HepG2 (cell line): ENCODE measurements around the gene CNKSR3. TPM values are rescaled to one million over a fixed set of nuclear protein-coding genes. Genes with fewer than 3 reads are reported as not detected.

ENCODE experiments used
- ATAC-seq: fragments of 200-7000 bp; cut with Tn5 transposase; 3 replicates; pipeline ENCODE4 v1.9.1; 2020; ENCODE audit warnings: mild to moderate bottlenecking, moderate library complexity
- BruUV-seq: library from RNA; stranded (reverse); fragments of 400-500 nt; replicated peaks from 2 replicates; lab custom pipeline; 2021; lab: Mats Ljungman, UMichigan
- CTCF ChIA-PET: fragments of 300-600 bp; formaldehyde crosslinking; extraction: SDS; loops from one replicate; lab custom pipeline; 2021; ENCODE audit warnings: low total read pairs, inconsistent platforms, low intra/inter-chr PET ratio; lab: Yijun Ruan, JAX
- POLR2A ChIA-PET: fragments of 350-600 bp; sonication (Branson Sonifier 250); formaldehyde crosslinking; loops from one replicate; lab custom pipeline; 2020; ENCODE audit warnings: antibody characterized with exemption, inconsistent platforms; lab: Yijun Ruan, JAX
- DNase-seq: peaks from one replicate; pipeline ENCODE4 v3.0.0-alpha.2; 2015; ENCODE audit warnings: low spot score
- FAIRE-seq: peaks from 3 replicates; lab custom pipeline; 2011; peaks lifted over from hg19 to GRCh38; lab: Jason Lieb, UNC
- H2AFZ ChIP-seq: one replicate; pipeline ENCODE4 v1.6.1; 2011; ENCODE audit warnings: low read length, inconsistent platforms
- H3K27ac ChIP-seq: fragments of 300-600 bp; 3 replicates; pipeline ENCODE4 v1.8.0; 2011; ENCODE audit warnings: mixed run types, mild to moderate bottlenecking, mixed read lengths, low read length, inconsistent platforms; ENCODE audit not compliant: insufficient read depth; ENCODE audit errors: extremely low read length
- H3K27me3 ChIP-seq, 2 experiments: fragments of 200-600 bp in 1 of 2; 2 replicates in 1 of 2; 3 replicates in 1 of 2; pipeline versions ENCODE4 v1.6.0 to v1.8.0; 2011; ENCODE audit warnings: low read length in 2 of 2, mild to moderate bottlenecking in 2 of 2, moderate library complexity in 2 of 2, inconsistent platforms in 1 of 2; ENCODE audit not compliant: insufficient read depth in 2 of 2, control insufficient read depth in 1 of 2
- H3K36me3 ChIP-seq, 2 experiments: fragments of 200-600 bp in 1 of 2; replicated peaks in 1 of 2; 2 replicates in 1 of 2; 3 replicates in 1 of 2; pipeline versions ENCODE4 v1.5.1 to v1.8.0; 2011; ENCODE audit warnings: low read length in 2 of 2, inconsistent platforms in 1 of 2; ENCODE audit not compliant: insufficient read depth in 2 of 2, control insufficient read depth in 1 of 2
- H3K4me1 ChIP-seq: 2 replicates; pipeline ENCODE4 v1.5.1; 2012; ENCODE audit warnings: low read length, inconsistent platforms; ENCODE audit not compliant: insufficient read depth
- H3K4me2 ChIP-seq: 2 replicates; pipeline ENCODE4 v1.6.0; 2011; ENCODE audit warnings: low read depth, low read length, inconsistent platforms
- H3K4me3 ChIP-seq, 3 experiments: fragments of 200-600 bp in 1 of 3; sonication (generic), shearing (Covaris generic) in 1 of 3; replicated peaks in 1 of 3; 2 replicates each; pipeline ENCODE4 v1.5.1; 2011 to 2016; ENCODE audit warnings: low read length in 3 of 3, inconsistent platforms in 2 of 3, low read depth in 2 of 3, mild to moderate bottlenecking in 2 of 3, control low read depth in 1 of 3, mixed read lengths in 1 of 3; ENCODE audit not compliant: insufficient read depth in 1 of 3
- H3K79me2 ChIP-seq: one replicate; pipeline ENCODE4 v1.6.1; 2011; ENCODE audit warnings: low read length, inconsistent platforms; ENCODE audit not compliant: insufficient read depth
- H3K9ac ChIP-seq: 2 replicates; pipeline ENCODE4 v1.6.0; 2011; ENCODE audit warnings: mild to moderate bottlenecking, low read depth, low read length, inconsistent platforms; ENCODE audit not compliant: insufficient read depth
- H3K9me3 ChIP-seq: 2 replicates; pipeline ENCODE4 v1.5.1; 2012; ENCODE audit warnings: mild to moderate bottlenecking, low read length
- H4K20me1 ChIP-seq: 2 replicates; pipeline ENCODE4 v1.6.0; 2011; ENCODE audit warnings: inconsistent platforms, mild to moderate bottlenecking, low read length, moderate library complexity; ENCODE audit not compliant: insufficient read depth
- BRCA1 ChIP-seq: sonication (generic); formaldehyde crosslinking; IDR thresholded peaks from 2 replicates; pipeline ENCODE4 v1.4.0; 2020; ENCODE audit warnings: missing genetic modification reagents
- CAMTA2 ChIP-seq: sonication (generic); formaldehyde crosslinking; IDR thresholded peaks from 2 replicates; pipeline ENCODE4 v1.4.0; 2020; ENCODE audit warnings: mild to moderate bottlenecking, missing genetic modification reagents, borderline replicate concordance
- CENPBD1 ChIP-seq: sonication (generic); formaldehyde crosslinking; IDR thresholded peaks from 2 replicates; pipeline ENCODE4 v1.8.0; 2022; ENCODE audit warnings: missing genetic modification reagents, low read depth, mild to moderate bottlenecking, borderline replicate concordance
- HIVEP1 ChIP-seq: sonication (generic); formaldehyde crosslinking; IDR thresholded peaks from 2 replicates; pipeline ENCODE4 v1.4.0; 2020; ENCODE audit warnings: mild to moderate bottlenecking, missing genetic modification reagents
- MAFF ChIP-seq: IDR thresholded peaks from 2 replicates; pipeline ENCODE4 v1.6.1; 2011; ENCODE audit warnings: low read depth, low read length, improper control_type of control experiment
- MAFK ChIP-seq, 2 experiments: IDR thresholded peaks in 1 of 2; conservative IDR thresholded peaks in 1 of 2; 2 replicates each; pipeline ENCODE4 v1.6.1; 2011; ENCODE audit warnings: improper control_type of control experiment in 2 of 2, low read length in 2 of 2
- MEIS2 ChIP-seq: sonication (generic); formaldehyde crosslinking; IDR thresholded peaks from 2 replicates; pipeline ENCODE4 v1.9.0; 2021; ENCODE audit warnings: mild to moderate bottlenecking, missing genetic modification reagents
- MTF1 ChIP-seq: sonication (generic); formaldehyde crosslinking; IDR thresholded peaks from 2 replicates; pipeline ENCODE4 v1.5.0; 2020; ENCODE audit warnings: missing genetic modification reagents
- ZNF234 ChIP-seq: sonication (generic); formaldehyde crosslinking; conservative IDR thresholded peaks from 2 replicates; pipeline ENCODE4 v1.5.1; 2020; ENCODE audit warnings: mild to moderate bottlenecking, missing genetic modification reagents
- ZNF460 ChIP-seq: sonication (generic); formaldehyde crosslinking; IDR thresholded peaks from 2 replicates; pipeline ENCODE4 v1.5.1; 2020; ENCODE audit warnings: missing genetic modification reagents, mild to moderate bottlenecking, borderline replicate concordance
- ZNF660 ChIP-seq: sonication (generic); formaldehyde crosslinking; IDR thresholded peaks from 2 replicates; pipeline ENCODE4 v1.5.1; 2020; ENCODE audit warnings: mild to moderate bottlenecking, low read depth, missing genetic modification reagents, borderline replicate concordance
- ZNF766 ChIP-seq: sonication (generic); formaldehyde crosslinking; IDR thresholded peaks from 2 replicates; pipeline ENCODE4 v1.5.0; 2020; ENCODE audit warnings: missing genetic modification reagents, borderline replicate concordance
- WGBS: methylation state at CpG from one replicate; pipeline ENCODE4 v1.1.6; 2017; ENCODE audit warnings: low lambda C conversion rate; 5-methylcytosine and 5-hydroxymethylcytosine counted together
- in situ Hi-C: cut with HindIII; loops from 2 replicates; pipeline ENCODE4 v1.10.0; 2017; ENCODE audit warnings: low pct_unique_long_range_greater_than_20kb; ENCODE audit not compliant: extremely low pct_ligation_motif_present
- intact Hi-C: fragments of 100-400 bp; cut with micrococcal nuclease; formaldehyde crosslinking; loops from one replicate; pipeline ENCODE4 v1.10.0; 2022; ENCODE audit not compliant: unreplicated experiment
- polyA plus RNA-seq, 8 experiments: library from polyadenylated mRNA; depleted of rRNA in 3 of 8; stranded (reverse) in 7 of 8; unstranded in 1 of 8; fragments of >200 nt; fragmentation: Illumina TruSeq in 4 of 8; extraction: Trizol in 4 of 8; gene quantifications; 2 replicates each; pipeline versions ENCODE4 v1.2.1 to v1.2.3, GENCODE V29; 2011 to 2016; ENCODE audit warnings: low read depth in 4 of 8, missing spikeins in 1 of 8, mixed read lengths in 1 of 8; ENCODE audit not compliant: insufficient read depth in 1 of 8
- total RNA-seq, 5 experiments: library from RNA; depleted of rRNA; stranded (reverse); fragments of >200 nt; fragmentation: Illumina TruSeq; extraction: Trizol; gene quantifications; 2 replicates each; pipeline ENCODE4 v1.2.3, GENCODE V29; 2016; ENCODE audit warnings: low read depth in 1 of 5

CNKSR3 gene
- total and polyA plus RNA-seq, 2 of the 13 experiments (the other 11 are each of a cell fraction or from before 2014, with no cell fraction given), result 9.2 to 38.6 TPM

DNA sequence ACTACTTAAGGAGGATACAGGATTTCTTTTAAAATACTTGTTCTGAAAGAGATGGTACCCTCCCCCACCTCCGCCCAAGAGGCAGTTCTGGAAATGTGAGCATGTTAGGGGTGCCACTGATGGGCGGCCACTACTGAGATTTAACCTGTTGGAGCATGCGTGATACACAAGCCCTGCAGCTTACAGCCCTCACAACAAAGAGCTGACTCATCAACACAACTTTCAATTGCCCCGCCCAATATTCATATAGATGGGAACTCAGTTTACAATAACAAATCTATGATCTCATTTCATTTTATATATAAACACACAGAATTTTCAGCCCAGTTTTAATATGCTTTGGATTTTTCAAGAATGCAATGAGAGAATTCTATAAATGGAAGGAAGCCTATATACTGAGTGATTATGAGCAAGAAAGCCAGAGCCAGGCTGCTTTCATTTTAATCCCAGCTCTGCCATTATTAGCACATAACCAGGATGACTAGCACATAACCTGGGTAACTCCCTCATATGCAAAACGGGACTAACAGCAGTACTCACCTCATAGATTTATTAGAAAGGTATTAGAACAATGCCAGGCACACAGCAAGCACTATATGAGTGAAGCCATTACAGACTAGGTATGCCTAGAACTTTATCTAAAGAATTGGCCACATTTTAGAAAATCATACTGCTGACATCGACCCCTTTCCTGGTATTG is 108.3 kb downstream of the CNKSR3 start:
- POLR2A ChIA-PET, result no interaction called here
- no peaks in the 10 kb centered on the region for H3K4me1 ChIP-seq
- H3K27me3 ChIP-seq, result no peaks in the 10 kb centered on the region
- peaks cover 30 to 54% of the 10 kb centered on the region in 2 experiments for H3K36me3 ChIP-seq
- H3K4me3 ChIP-seq, result no peak overlapping the region
- WGBS, result 98% methylated on average over 6 of the region's 6 CpGs
- no peak overlapping the region for H3K9ac ChIP-seq
- no TSS peak for BruUV-seq
- no peak for DNase-seq
- no peak overlapping the region for H3K27ac ChIP-seq
- no peak for TF ChIP-seq MTF1
- TF ChIP-seq ZNF766, result no peak
- no peak for TF ChIP-seq BRCA1
- peak; percentile 82 to 83 for TF ChIP-seq MAFK (conservative IDR thresholded peaks at IDR 0.05 in 1 of 2, IDR thresholded peaks at IDR 0.05 in 1 of 2; ENCODE audit: low read length in 2 of 2)
- no peak for TF ChIP-seq MEIS2 (CRISPR knock-in tag)
- no peak for TF ChIP-seq ZNF660 (CRISPR knock-in tag)
- peak; percentile 64 for TF ChIP-seq MAFF
- TF ChIP-seq CENPBD1 (CRISPR knock-in tag), result no peak
- in situ Hi-C loops, result no loop called here
- H3K79me2 ChIP-seq, result no peaks in the 10 kb centered on the region
- no peak for ATAC-seq
- H3K9me3 ChIP-seq, result no peaks in the 10 kb centered on the region
- CTCF ChIA-PET, result no interaction called here
- no peak overlapping the region for H2AFZ ChIP-seq
- no peaks in the 10 kb centered on the region for H4K20me1 ChIP-seq
- intact Hi-C loops, result no loop called here
- FAIRE-seq, result no peak
- H3K4me2 ChIP-seq, result no peak overlapping the region

GRCh38 chr6:154399097-154399496 is 111.4 kb downstream of the CNKSR3 start:
- Histone ChIP-seq H4K20me1 (no peaks in the 10 kb centered on the region), H3K9me3 (no peaks in the 10 kb centered on the region), H3K4me3 (no peak overlapping the region), H3K9ac (no peak overlapping the region), H3K4me1 (peaks cover 13% of the 10 kb centered on the region), H3K27ac (no peak overlapping the region), H3K36me3 (peaks cover 16 to 32% of the 10 kb centered on the region in 2 experiments), H3K79me2 (no peaks in the 10 kb centered on the region), H3K27me3 (no peaks in the 10 kb centered on the region), H3K4me2 (no peak overlapping the region), H2AFZ (no peak overlapping the region)
- in situ Hi-C loops (no loop called here), intact Hi-C loops (no loop called here)
- FAIRE-seq, result no peak
- DNase-seq, result no peak
- BruUV-seq, result no TSS peak
- 96% methylated on average over 5 of the region's 5 CpGs for WGBS
- CTCF ChIA-PET, result no interaction called here
- ATAC-seq, result no peak
- POLR2A ChIA-PET, result no interaction called here
- TF ChIP-seq ZNF460 (CRISPR knock-in tag), result no peak
- TF ChIP-seq CAMTA2 (CRISPR knock-in tag), result no peak
- TF ChIP-seq HIVEP1 (CRISPR knock-in tag), result no peak
- no peak for TF ChIP-seq ZNF234 (CRISPR knock-in tag)
